Kidney (tissue), 14 donors: ENCODE measurements around the gene BCL2A1. TPM values are rescaled to one million over a fixed set of nuclear protein-coding genes. Genes with fewer than 3 reads are reported as not detected.

Source experiments
- DNase-seq, 5 donors: peaks; one replicate each; pipeline ENCODE4 v3.0.0-alpha.2; 2013 to 2020
- FAIRE-seq: peaks from 2 replicates; lab custom pipeline; 2012; peaks lifted over from hg19 to GRCh38; lab: Jason Lieb, UNC
- H3K27ac ChIP-seq, 2 donors: one replicate each; pipeline ENCODE4 v1.7.0; 2013; ENCODE audit warnings: low read depth in 2 of 2, low read length in 2 of 2, inconsistent platforms in 1 of 2
- H3K27me3 ChIP-seq: one replicate; pipeline ENCODE4 v1.7.1; 2013; ENCODE audit warnings: low read length, inconsistent platforms; ENCODE audit not compliant: control insufficient read depth, insufficient read depth
- H3K36me3 ChIP-seq, 3 donors: one replicate each; pipeline versions ENCODE4 v1.7.0 to v1.7.1; 2013; ENCODE audit warnings: low read length in 3 of 3, control low read depth in 1 of 3, inconsistent platforms in 1 of 3; ENCODE audit not compliant: insufficient read depth in 3 of 3, control insufficient read depth in 2 of 3
- H3K4me1 ChIP-seq, 3 donors: one replicate each; pipeline versions ENCODE4 v1.7.0 to v1.7.1; 2013; ENCODE audit warnings: low read length in 3 of 3, inconsistent platforms in 1 of 3, low read depth in 1 of 3; ENCODE audit not compliant: control insufficient read depth in 2 of 3, insufficient read depth in 2 of 3
- H3K4me3 ChIP-seq, 3 donors: one replicate each; pipeline versions ENCODE4 v1.7.0 to v1.8.1; 2013; ENCODE audit warnings: low read length in 3 of 3, control low read depth in 1 of 3, inconsistent platforms in 1 of 3
- H3K9ac ChIP-seq, 3 donors: one replicate each; pipeline versions ENCODE4 v1.7.0 to v1.7.1; 2013; ENCODE audit warnings: low read length in 3 of 3, control low read depth in 1 of 3, inconsistent platforms in 1 of 3
- H3K9me3 ChIP-seq, 3 donors: one replicate each; pipeline versions ENCODE4 v1.7.0 to v1.7.1; 2013; ENCODE audit warnings: low read length in 3 of 3, control low read depth in 1 of 3, inconsistent platforms in 1 of 3; ENCODE audit not compliant: control insufficient read depth in 2 of 3, insufficient read depth in 1 of 3
- CTCF ChIP-seq: IDR thresholded peaks from 3 replicates; pipeline ENCODE4 v1.5.1; 2012; ENCODE audit warnings: mild to moderate bottlenecking, moderate library complexity, borderline replicate concordance; ENCODE audit not compliant: insufficient read depth; ENCODE audit errors: extremely low read depth
- intact Hi-C: fragments of 100-400 bp; cut with DNase I; formaldehyde crosslinking; loops from one replicate; pipeline ENCODE4 v1.11.1; 2022
- polyA plus RNA-seq: library from polyadenylated mRNA; stranded (reverse); fragments of 350-450 nt; fragmentation: Illumina TruSeq; extraction: RNeasy Lipid Tissue Mini Kit (QIAGEN cat#74804); gene quantifications from one replicate; pipeline ENCODE4 v1.2.3, GENCODE V29; 2014; ENCODE audit warnings: low read depth, low replicate concordance; ENCODE audit not compliant: insufficient read depth
- total RNA-seq: library from RNA; stranded (reverse); fragmentation: NEBNext Ultra II Directional; extraction: Animal tissue kit (Norgen Biotek cat#: 25700); gene quantifications from one replicate; pipeline ENCODE4 v1.2.1, GENCODE V29; 2021
- donor health status: control.
- donor health status: control.
- donor health status: control.
- donor health status: control.
- donor health status: control.
- donor health status: DM: yes; HTN: yes; CAD: no.
- donor health status: Normal renal cell carcinoma (clear cell type).

Gene BCL2A1
- total and polyA plus RNA-seq, 2 donors from 2014 or later, result 0.67 to 2.4 TPM

DNA sequence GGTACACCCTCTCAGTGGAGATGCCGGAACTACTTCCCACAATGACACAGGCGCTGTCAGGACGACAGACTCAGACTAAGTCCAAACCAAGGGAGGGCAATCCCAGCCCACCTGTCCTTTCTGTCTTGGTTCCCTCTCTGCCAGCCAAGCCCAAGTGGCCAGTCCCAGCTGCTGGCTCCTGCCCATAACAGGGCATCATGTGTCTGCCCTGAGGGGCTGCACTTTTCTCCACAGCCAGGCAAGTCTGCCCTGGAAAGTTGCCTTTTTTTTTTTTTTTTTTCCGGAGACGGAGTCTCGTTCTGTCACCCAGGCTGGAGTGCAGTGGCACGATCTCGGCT, 20.0 kb upstream of the BCL2A1 start:
- TF ChIP-seq CTCF, result no peak
- FAIRE-seq, result no peak
- Histone ChIP-seq H3K27me3 (no peaks in the 10 kb centered on the region), H3K36me3 (no peaks in the 10 kb centered on the region), H3K9ac (no peak overlapping the region), H3K4me1 (no peaks in the 10 kb centered on the region), H3K4me3 (no peak overlapping the region), H3K9me3 (no peaks in the 10 kb centered on the region), H3K27ac (no peak overlapping the region)
- intact Hi-C loops, result no loop called here
- no peak for DNase-seq

DNA sequence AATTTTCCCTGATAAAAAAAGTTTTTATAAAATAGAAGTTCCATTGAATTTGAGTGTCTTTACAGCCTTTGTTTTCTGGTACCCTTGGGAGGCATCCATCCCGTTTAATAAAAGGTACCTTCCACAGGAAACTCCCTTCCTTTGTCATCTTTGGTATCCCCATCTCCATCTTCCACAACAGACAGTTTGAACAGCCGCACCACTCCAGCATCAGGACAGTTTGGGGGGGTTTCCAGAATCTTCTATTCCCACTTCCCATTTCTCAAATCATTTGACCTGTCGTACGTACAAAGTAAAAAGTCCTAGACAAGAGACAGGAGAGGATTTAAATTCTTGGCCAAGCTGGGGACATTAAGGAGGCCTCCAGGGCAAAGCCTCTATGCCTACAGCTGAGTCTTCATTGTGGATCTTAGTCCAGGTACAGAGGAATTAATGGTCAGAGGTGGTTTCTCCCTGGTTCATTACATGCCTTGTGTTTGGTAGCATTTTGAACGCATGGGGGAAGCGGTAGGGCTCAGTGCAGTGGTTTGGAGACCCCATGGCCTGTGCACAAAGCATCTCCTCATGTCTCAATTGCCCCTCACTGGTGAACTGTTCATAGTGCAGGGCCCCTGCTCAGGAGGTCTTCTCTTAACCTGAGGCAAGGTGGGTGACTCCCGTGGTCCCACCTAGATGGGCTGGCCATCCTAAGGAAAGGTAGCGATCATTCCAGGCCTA, 19.4 kb upstream of the BCL2A1 start:
- no peak overlapping the region for H3K4me3 ChIP-seq
- intact Hi-C loops, result no loop called here
- no peaks in the 10 kb centered on the region for H3K27me3 ChIP-seq
- no peak overlapping the region for H3K9ac ChIP-seq
- DNase-seq (no peak), FAIRE-seq (no peak)
- TF ChIP-seq CTCF, result no peak
- no peaks in the 10 kb centered on the region for H3K9me3 ChIP-seq
- no peak overlapping the region for H3K27ac ChIP-seq
- H3K4me1 ChIP-seq, result no peaks in the 10 kb centered on the region
- H3K36me3 ChIP-seq, result no peaks in the 10 kb centered on the region

GRCh38 chr15:79989682-79990081, 18.7 kb upstream of the BCL2A1 start:
- no peak for FAIRE-seq
- no peak overlapping the region for H3K27ac ChIP-seq
- TF ChIP-seq CTCF, result no peak

GRCh38 chr15:79989183-79989582, 18.2 kb upstream of the BCL2A1 start:
- no peak overlapping the region for H3K27ac ChIP-seq
- H3K36me3 ChIP-seq, result no peaks in the 10 kb centered on the region
- intact Hi-C loops, result no loop called here
- H3K4me1 ChIP-seq, result no peaks in the 10 kb centered on the region
- DNase-seq (no peak), FAIRE-seq (no peak)
- TF ChIP-seq CTCF, result no peak
- no peak overlapping the region for H3K9ac ChIP-seq
- H3K9me3 ChIP-seq, result no peaks in the 10 kb centered on the region
- no peak overlapping the region for H3K4me3 ChIP-seq
- no peaks in the 10 kb centered on the region for H3K27me3 ChIP-seq

More at GRCh38 chr15:79989682-79990081, 18.7 kb upstream of the BCL2A1 start:
- Histone ChIP-seq H3K36me3 (no peaks in the 10 kb centered on the region), H3K27me3 (no peaks in the 10 kb centered on the region), H3K4me1 (no peaks in the 10 kb centered on the region), H3K4me3 (no peak overlapping the region), H3K9ac (no peak overlapping the region), H3K9me3 (no peaks in the 10 kb centered on the region)
- DNase-seq, result no peak
- intact Hi-C loops, result no loop called here
